Activated gamma-delta T cell treated with Interleukin-2 at 50 U/mL for 16 hours (primary cell): Measurements from ENCODE around the gene GLYATL1.

Source experiments
- DNase-seq: peaks from one replicate; pipeline ENCODE4 v3.0.0-alpha.2; 2020

Gene GLYATL1

DNA sequence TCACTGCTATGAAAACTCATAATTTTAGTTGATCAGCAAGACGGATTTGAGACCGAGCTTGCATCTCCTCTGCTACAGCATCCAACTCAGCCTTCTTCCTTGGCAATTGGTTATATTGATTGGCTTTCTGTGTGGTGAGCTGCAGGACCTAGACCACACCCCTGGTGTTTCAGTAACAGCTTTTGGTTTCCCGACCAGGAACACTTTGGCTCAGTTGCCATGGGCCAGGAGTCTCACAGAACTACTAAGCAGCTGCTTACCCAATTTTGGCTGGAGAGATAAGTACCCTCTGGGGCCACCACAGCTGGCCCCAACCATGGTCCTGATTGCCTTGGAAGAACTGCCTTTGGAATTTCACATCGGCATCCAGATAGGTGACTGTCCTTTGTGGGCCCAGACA lies at the start of gene GLYATL1:
Gene GLYATL1 (plus strand): TSS at position 212 of the 400 bp plus-strand sequence. CDS start 7,600 bp downstream, outside the sequence.
- no peak for DNase-seq

DNA sequence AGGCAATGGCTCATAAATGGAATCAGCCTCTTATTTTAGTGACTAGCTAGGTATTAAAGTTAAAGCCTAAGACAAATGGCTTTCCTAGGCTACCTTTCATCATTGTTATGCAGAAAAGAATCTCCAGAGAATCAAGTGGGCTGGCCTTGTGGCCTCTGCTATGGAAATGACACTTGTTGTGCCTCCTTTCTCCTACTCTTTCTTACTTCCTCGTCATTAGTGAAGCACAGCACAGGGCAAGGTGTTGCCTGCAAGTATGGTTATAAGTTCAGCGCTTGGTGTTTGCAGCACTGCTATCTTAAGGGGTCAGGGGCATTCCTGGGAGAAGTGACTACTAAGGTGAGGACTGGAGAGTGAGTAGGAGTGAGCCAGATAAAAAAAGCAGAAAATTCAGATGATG lies 45.4 kb upstream of the GLYATL1 start:
- no peak for DNase-seq

GRCh38 chr11:58898106-58898505 lies 41.2 kb upstream of the GLYATL1 start:
- DNase-seq, result no peak

GRCh38 chr11:58900479-58901420 lies 38.5 kb upstream of the GLYATL1 start:
- DNase-seq, result no peak

- DNase-seq, result no peak
Measured at GRCh38 chr11:58902881-58903280, 36.4 kb upstream of the GLYATL1 start.

DNA sequence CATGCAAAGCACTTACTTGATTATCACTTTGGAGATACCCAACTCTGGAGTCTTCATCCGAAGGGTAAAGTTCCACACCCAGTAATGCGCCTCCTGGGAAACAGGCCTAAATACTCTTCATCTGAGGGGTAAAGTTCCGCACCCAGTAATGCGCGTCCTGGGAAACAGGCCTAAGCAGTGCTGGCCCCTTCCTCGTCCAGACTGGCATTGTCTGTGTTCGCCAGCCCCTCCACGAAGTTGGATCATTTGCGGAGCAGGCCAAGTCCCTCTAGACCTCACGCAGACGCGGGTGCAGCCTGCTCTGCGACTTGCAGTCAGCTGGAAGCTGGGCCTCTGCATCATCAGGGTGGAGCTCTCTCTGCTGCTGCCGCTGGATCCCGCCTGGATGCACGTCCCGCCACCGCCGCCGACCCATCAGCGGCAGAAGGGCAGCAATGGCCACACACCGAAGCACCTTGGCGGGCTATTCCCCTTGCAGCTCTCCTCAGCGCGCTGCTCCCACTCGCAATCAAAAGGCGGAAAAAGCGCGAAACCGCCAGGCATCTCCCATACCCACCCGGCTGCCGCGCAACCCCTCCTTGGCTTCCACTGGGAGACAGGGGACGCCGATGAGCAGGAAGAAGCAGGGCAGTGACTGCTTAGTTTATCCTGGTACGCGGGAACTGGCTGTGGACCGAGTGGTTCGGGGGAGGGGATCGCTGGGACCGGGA lies 34.1 kb upstream of the GLYATL1 start:
- no peak for DNase-seq

DNA sequence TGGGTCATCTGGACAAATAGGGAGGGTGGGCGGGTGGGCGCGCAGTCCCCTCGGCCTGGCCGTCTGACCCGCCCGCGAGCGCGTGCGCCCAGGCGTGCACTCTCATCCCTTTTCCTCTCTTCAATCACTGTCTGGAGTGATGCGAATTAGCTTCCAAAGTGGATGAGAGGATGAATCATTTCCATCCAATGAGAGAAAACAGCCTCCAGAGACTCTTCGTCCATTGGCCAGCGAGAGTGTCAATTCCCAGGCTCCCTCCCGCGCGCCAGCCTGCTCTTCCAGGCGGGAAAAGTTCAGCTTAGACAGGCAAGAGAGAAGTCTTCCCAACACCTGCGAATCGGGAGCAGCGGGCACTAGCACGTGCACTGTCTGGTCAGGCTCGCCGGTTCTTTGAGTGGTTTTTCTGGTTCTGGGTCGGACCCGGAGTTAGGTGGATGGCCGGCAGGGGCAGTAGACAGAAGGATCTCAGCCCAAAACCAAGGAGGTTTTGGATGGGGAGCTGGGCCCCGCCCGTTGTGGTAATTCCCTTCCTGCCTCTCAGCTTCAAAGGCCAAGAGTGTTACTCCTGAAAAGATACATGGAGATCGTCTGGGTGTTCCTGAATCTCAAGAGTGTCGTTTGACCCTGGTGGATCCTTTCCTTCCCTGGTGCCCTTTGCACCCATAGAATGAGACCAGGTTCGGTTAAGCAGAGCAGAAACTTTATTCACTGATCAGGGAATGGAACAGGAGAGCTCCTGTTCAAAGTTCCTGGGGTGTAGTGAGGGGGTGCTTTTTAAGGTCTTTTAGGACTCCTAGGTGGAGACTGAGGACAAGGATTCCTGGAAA lies 33.4 kb upstream of the GLYATL1 start:
- no peak for DNase-seq

GRCh38 chr11:58907780-58908179 lies 31.5 kb upstream of the GLYATL1 start:
- no peak for DNase-seq

- no peak for DNase-seq
Measured at GRCh38 chr11:58912124-58912523, 27.2 kb upstream of the GLYATL1 start.

GRCh38 chr11:58913685-58914084 lies 25.6 kb upstream of the GLYATL1 start:
- DNase-seq, result no peak

GRCh38 chr11:58914821-58915543 lies 24.3 kb upstream of the GLYATL1 start:
- no peak for DNase-seq

- DNase-seq, result no peak
Measured at GRCh38 chr11:58916637-58917036, 22.7 kb upstream of the GLYATL1 start.

DNA sequence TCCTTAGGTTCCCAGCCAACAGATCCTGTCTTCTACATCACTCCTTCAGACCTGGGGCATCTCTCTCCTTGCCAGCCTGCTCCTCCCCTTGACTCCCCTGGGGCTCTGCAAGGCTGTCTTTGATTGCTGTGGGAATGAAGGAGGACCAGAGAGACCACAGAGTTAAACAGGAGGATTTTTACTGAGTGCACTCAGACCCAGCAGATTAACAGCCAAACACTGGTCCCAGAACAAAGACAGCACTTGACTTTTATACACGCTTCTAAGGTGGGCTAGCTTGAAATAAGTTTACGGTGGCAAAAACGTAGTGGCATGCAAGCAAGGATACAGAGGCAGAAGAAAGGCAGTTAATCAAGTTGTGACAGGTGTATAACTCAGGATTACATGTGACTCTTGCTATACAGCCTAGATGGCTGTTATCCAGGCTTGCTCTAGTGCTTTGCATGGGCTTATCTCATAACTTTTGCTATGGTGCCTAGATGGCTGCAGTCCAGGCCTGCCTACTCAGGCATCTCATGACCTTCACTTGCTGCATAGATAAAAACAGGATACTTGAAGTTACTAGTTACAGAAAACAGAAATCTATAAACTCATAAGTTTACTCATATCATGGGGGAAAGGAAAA lies 22.0 kb upstream of the GLYATL1 start:
- DNase-seq, result no peak

DNA sequence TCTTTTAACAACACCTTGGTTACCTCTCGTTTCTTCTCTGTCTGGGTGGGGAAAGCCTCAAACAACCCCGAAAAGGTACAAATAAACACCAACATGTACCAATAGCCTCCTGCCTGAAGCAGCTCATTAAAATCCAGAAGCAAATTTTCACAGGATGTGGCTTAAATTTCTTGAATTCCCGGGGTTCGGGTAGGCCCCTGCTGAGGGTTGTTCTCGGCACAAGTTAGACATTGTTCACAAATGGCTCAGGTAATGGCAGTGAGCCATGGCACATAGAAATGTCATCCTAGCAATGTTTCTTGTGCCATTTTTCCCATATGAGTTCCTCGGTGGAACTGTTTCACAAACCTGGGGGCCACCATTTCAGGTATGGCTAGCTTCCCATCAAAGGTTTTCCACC lies 19.7 kb upstream of the GLYATL1 start:
- no peak for DNase-seq

DNA sequence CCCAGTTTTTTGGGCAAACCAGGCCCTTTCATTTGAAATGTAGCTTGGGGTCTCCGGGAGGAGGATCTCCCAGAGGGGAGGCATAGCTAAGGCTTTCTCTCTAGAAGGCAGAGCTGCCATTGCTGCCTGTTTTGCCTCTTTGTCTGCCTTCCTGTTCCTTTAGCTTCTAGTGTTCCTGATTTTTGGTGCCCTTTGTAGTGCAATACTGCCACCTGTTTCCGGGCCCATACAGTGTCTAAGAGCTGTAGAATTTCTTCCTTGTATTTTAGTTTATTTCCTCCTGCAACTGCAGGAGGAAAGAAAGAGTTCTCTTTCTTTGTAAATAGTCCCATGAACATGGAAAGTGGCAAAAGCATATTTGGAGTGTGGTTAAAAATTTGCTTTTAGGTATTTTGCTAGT lies 19.3 kb upstream of the GLYATL1 start:
- DNase-seq, result no peak

- DNase-seq, result no peak
Measured at GRCh38 chr11:58921778-58922390, 17.4 kb upstream of the GLYATL1 start.

DNA sequence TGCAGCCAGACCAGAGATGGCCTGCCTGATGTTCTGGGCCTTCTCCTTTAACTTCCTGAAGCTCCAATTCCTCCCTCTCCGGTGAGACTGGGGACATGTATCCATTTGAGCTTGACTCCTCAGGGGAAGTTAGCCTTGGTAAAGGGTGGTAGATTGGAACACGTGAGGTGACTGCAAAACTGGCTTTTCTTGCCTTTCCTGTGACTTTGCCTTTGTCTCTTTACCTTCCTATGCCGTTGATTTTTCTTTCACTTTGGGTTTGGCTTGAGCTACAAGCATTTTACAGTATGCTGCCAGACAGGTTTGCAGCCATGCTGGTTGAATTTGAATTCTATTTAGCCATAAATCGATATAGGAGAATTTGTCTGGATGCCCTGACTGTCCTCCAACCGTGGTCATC lies 16.8 kb upstream of the GLYATL1 start:
- DNase-seq, result no peak

- no peak for DNase-seq
Measured at GRCh38 chr11:58923300-58923788, 15.9 kb upstream of the GLYATL1 start.

DNA sequence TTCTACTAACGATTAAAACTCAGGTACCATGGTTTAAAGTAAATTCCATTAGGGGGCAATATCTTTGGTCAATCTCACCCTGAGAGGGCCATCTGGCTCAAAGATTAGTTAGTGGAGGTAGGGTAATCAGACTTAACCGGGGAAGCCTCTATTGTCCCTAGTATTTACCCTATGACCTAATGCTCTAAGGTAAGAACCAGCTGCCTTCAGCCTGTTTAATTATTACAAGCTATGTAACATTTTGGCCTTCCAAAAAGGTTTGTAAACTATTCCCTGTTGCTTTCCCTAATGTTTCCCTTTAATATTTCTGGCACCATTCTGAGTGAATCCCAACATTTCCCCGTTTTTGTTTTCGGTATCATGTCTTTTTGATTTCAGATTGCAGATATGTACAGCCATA lies 15.1 kb upstream of the GLYATL1 start:
- DNase-seq, result no peak

DNA sequence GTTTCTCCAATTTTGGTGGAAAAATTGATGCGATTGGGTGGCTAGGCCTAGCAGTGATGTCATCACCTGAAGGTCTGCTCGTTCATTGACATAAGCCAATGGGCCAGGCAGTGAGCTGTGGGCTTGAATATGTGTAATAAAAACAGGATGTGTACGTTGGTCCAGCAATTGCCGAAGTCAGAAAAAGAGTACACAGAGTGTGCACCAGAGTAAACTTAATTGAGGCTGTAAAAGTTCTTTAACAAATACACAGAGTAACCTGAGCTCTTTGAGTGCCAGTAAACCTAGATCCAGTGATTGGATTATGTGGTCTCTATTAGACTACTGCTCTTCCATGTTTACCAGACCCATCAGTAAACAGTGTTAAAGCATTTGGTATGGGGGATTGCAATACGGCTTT lies 13.0 kb upstream of the GLYATL1 start:
- no peak for DNase-seq

DNA sequence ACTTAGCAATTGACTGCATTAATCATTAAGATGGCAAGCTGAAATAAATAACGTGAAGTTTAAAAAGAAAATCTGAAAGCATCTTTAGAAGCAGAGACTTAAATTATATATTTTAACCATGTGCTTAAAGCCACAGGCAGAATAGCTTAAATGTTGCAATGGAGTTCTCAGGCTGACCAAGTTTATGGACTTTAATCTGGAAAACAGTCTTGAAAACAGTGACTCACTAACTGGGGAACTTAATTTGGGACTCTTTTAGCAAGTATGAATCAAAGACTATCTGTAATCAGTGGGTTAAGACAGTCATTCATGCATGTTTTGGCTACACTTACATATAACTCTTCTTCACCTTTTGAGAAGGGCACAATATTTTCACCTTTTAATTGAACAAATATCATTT lies 12.6 kb upstream of the GLYATL1 start:
- no peak for DNase-seq
